Measurements from ENCODE around the gene ZNF560. TPM values are rescaled to one million over a fixed set of nuclear protein-coding genes. Genes with fewer than 3 reads are reported as not detected.

The ZNF560 gene
- total RNA-seq, 5 donors from 2014 or later (not counting 1 experiment from before 2014, with no cell fraction given) = not detected

DNA sequence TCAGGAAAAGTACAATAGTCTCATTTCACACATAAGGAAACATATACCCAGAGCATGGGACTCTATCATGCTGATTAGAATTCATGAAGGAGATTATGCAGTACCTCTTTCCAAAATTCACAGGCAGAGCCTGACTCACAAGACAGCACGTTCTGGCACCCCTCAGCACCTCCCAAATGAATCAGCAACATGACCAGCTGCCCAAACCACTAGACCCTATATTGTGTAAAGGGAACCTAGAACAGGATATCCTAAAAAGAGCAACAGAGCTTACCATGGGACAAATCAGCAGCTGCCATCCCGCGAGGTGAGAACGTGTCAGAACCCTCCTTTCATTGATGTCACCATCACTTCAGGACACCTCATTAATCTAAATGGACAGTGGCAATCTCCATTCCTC is 37.5 kb upstream of the ZNF560 start:
- peak overlapping the region in 1 of 3 donors; percentile 23 for H3K4me3 Mint-ChIP-seq

DNA sequence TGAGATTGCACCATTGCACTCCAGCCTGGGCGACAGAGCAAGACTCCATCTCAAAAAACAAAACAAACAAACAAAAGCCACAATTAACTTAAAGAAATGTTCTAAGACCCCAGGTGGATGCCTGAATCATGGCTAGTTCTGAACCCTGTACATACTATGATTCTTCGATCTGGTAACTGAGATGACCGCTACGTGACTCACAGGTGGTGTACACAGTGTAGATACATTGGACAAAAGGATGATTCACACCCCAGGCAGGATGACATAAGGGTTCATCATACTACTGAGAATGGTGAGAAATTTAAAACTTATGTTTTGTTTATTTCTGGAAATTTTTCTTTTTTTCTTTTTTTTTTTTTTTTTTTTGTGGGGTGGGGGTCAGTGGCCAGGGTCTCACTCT is 33.5 kb upstream of the ZNF560 start:
- Mint-ChIP-seq H3K9me3 (peaks cover 18 to 49% (median 46%) of the 10 kb centered on the region in 3 donors), H3K4me3 (no peak overlapping the region), H3K36me3 (peaks cover 90% of the 10 kb centered on the region), H3K27me3 (no peaks in the 10 kb centered on the region), H3K4me1 (peaks cover 7 to 9% (median 8%) of the 10 kb centered on the region in 3 donors), H3K27ac (no peak overlapping the region)
- no peak for DNase-seq
- Histone ChIP-seq H3K27me3 (replicated peaks in 1 of 2; ENCODE audit: control insufficient read depth in 2 of 2, extremely low read depth in 1 of 2, insufficient read depth in 2 of 2, low read length in 1 of 2) (no peaks in the 10 kb centered on the region), H3K4me1 (ENCODE audit: control insufficient read depth in 1 of 2, extremely low read depth in 1 of 2, insufficient read depth in 2 of 2, low read length in 2 of 2) (peaks cover 0 to 5% of the 10 kb centered on the region in 2 experiments), H3K36me3 (ENCODE audit: control insufficient read depth in 2 of 2, extremely low read depth in 1 of 2, insufficient read depth in 1 of 2, low read length in 1 of 2) (peaks cover 22 to 79% of the 10 kb centered on the region in 2 donors), H3K9me3 (peaks cover 27% of the 10 kb centered on the region), H3K27ac (ENCODE audit: low read length) (no peak overlapping the region), H3K4me3 (ENCODE audit: control insufficient read depth in 1 of 2, extremely low read depth in 1 of 2, low read length in 1 of 2) (peak overlapping the region in 1 of 2 donors; percentile 5)
- no peak for ATAC-seq (replicated peaks in 1 of 4)
- ChIA-PET CTCF (no interaction called here), POLR2A (no interaction called here)
- 100% methylated on average over 1 of the region's 4 CpGs for WGBS (ENCODE audit: insufficient coverage)

More for the DNA sequence above, 37.5 kb upstream of the ZNF560 start:
- ChIA-PET CTCF (interaction anchor here in 1 of 2 donors (0.5 kb wide), 1 partner anchor 116 kb away, joined by 3 read pairs; no protein-coding TSS in a partner anchor), POLR2A (no interaction called here)
- Mint-ChIP-seq H3K27ac (no peak overlapping the region), H3K36me3 (peaks cover 67% of the 10 kb centered on the region), H3K9me3 (peaks cover 30 to 39% (median 37%) of the 10 kb centered on the region in 3 donors), H3K4me1 (peaks cover 31 to 37% (median 31%) of the 10 kb centered on the region in 3 donors), H3K27me3 (no peaks in the 10 kb centered on the region)
- H3K9me3 ChIP-seq = no peaks in the 10 kb centered on the region
- H3K4me1 ChIP-seq (ENCODE audit: control insufficient read depth in 1 of 2, extremely low read depth in 1 of 2, insufficient read depth in 2 of 2, low read length in 2 of 2) = peaks cover 5 to 21% of the 10 kb centered on the region in 2 experiments
- ATAC-seq (replicated peaks in 1 of 4) (no peak), DNase-seq (no peak)
- peaks cover 18 to 50% of the 10 kb centered on the region in 2 donors for H3K36me3 ChIP-seq (ENCODE audit: control insufficient read depth in 2 of 2, extremely low read depth in 1 of 2, insufficient read depth in 1 of 2, low read length in 1 of 2)
- no peak overlapping the region for H3K4me3 ChIP-seq (ENCODE audit: control insufficient read depth in 1 of 2, extremely low read depth in 1 of 2, low read length in 1 of 2)
- no peak overlapping the region for H3K27ac ChIP-seq (ENCODE audit: low read length)
- WGBS (ENCODE audit: insufficient coverage) = 67% methylated on average over 1 of the region's 4 CpGs
- H3K27me3 ChIP-seq (replicated peaks in 1 of 2; ENCODE audit: control insufficient read depth in 2 of 2, extremely low read depth in 1 of 2, insufficient read depth in 2 of 2, low read length in 1 of 2) = no peaks in the 10 kb centered on the region

DNA sequence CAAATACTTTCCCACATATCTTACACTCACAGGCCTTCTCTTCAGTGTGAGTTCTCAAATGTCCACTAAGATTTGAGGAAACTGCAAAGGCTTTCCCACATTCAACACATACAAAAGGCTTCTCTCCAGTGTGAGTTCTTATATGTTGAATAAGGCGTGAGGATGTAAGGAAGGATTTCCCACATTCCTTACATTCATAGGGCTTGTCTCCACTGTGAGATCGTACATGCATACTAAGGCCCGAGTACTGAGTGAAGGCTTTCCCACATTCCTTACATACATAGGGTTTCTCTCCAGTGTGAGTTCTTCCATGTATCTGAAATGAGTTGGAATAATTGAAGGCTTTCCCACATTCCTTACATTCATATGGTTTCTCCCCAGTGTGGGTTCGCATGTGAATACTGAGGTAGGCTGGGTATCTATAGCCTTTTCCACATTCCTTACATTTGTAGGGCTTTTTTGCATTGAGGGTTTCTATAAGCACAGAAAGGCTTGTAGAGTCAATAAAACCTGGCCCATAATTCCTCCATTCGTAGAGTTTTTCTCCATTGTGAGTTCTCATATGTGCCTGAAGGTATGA is 30.4 kb upstream of the ZNF560 start:
- ChIA-PET CTCF (no interaction called here), POLR2A (no interaction called here)
- Mint-ChIP-seq H3K4me3 (no peak overlapping the region), H3K9me3 (peaks cover 25 to 60% (median 57%) of the 10 kb centered on the region in 3 donors), H3K36me3 (peaks cover 82% of the 10 kb centered on the region), H3K4me1 (no peaks in the 10 kb centered on the region), H3K27ac (no peak overlapping the region), H3K27me3 (no peaks in the 10 kb centered on the region)
- no peaks in the 10 kb centered on the region for H3K27me3 ChIP-seq (replicated peaks in 1 of 2; ENCODE audit: control insufficient read depth in 2 of 2, extremely low read depth in 1 of 2, insufficient read depth in 2 of 2, low read length in 1 of 2)
- no peaks in the 10 kb centered on the region for H3K4me1 ChIP-seq (ENCODE audit: control insufficient read depth in 1 of 2, extremely low read depth in 1 of 2, insufficient read depth in 2 of 2, low read length in 2 of 2)
- H3K27ac ChIP-seq (ENCODE audit: low read length) = no peak overlapping the region
- peak in 1 of 35 experiments; percentile 3 for DNase-seq
- peaks cover 28% of the 10 kb centered on the region for H3K9me3 ChIP-seq
- no peak overlapping the region for H3K4me3 ChIP-seq (ENCODE audit: control insufficient read depth in 1 of 2, extremely low read depth in 1 of 2, low read length in 1 of 2)
- H3K36me3 ChIP-seq (ENCODE audit: control insufficient read depth in 2 of 2, extremely low read depth in 1 of 2, insufficient read depth in 1 of 2, low read length in 1 of 2) = peaks cover 12 to 57% of the 10 kb centered on the region in 2 donors
- ATAC-seq (replicated peaks in 1 of 4) = no peak
- no CpG with 5 or more reads among the region's 5 CpGs for WGBS (ENCODE audit: insufficient coverage)

DNA sequence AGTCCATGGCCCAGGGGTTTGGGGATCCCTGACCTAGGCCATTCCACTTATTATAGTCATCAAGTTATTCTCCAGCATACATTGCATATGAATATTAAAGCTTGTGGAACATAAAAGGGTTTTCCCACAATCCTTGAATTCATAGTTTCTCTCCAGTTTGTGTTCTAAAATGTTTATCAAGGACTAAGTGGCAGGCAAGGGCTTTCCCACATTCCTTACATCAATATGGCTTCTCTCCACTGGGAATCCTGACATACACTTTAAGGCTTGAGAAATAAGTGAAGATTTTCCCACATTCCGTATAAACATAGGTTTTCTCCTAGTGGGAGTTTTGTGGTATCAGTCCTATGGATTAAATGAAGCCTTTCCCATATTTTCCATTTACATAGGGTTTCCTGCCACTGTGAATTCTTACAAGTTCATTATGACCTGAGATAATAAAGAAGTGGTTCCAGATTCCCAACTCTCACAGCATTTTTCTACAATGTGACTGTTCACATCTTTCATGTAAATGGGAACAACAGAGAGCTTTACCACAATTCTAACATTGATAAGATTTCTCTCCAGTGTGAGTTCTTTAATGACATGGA is 25.6 kb upstream of the ZNF560 start:
- Mint-ChIP-seq H3K4me3 (no peak overlapping the region), H3K4me1 (no peaks in the 10 kb centered on the region), H3K27me3 (no peaks in the 10 kb centered on the region), H3K27ac (no peak overlapping the region), H3K36me3 (peaks cover 55% of the 10 kb centered on the region), H3K9me3 (peaks cover 16 to 59% (median 47%) of the 10 kb centered on the region in 3 donors)
- peaks cover 21% of the 10 kb centered on the region for H3K9me3 ChIP-seq
- H3K4me1 ChIP-seq (ENCODE audit: control insufficient read depth in 1 of 2, extremely low read depth in 1 of 2, insufficient read depth in 2 of 2, low read length in 2 of 2) = no peaks in the 10 kb centered on the region
- peaks cover 0 to 3% of the 10 kb centered on the region in 2 experiments for H3K27me3 ChIP-seq (replicated peaks in 1 of 2; ENCODE audit: control insufficient read depth in 2 of 2, extremely low read depth in 1 of 2, insufficient read depth in 2 of 2, low read length in 1 of 2)
- no CpG with 5 or more reads among the region's 1 CpG for WGBS (ENCODE audit: insufficient coverage)
- no peak overlapping the region for H3K4me3 ChIP-seq (ENCODE audit: control insufficient read depth in 1 of 2, extremely low read depth in 1 of 2, low read length in 1 of 2)
- DNase-seq = no peak
- H3K36me3 ChIP-seq (ENCODE audit: control insufficient read depth in 2 of 2, extremely low read depth in 1 of 2, insufficient read depth in 1 of 2, low read length in 1 of 2) = peaks cover 5 to 10% of the 10 kb centered on the region in 2 donors
- POLR2A ChIA-PET = no interaction called here
- no peak for ATAC-seq (replicated peaks in 1 of 4)
- no peak overlapping the region for H3K27ac ChIP-seq (ENCODE audit: low read length)
- CTCF ChIA-PET = interaction anchor here in 1 of 2 donors (0.5 kb wide), 1 partner anchor 819 kb away, joined by 3 read pairs; no protein-coding TSS in a partner anchor

DNA sequence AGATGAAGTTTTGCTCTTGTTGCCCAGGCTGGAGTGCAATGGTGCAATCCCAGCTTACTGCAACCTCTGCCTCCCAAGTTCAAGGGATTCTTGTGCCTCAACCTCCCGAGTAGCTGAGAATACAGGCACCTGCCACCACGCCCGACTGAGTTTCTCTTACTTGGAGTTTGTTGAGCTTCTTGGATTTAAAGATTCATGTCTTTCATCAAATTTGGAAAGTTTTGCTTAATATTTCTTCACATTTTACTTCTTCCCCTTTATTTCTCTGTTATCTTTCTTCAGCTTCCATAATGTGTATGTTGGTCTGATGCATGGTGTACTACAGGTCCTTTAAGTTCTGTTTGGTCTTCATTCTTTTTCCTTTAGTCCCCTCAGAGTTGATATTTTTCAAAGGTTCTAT is 8.9 kb upstream of the ZNF560 start:
- no CpG with 5 or more reads among the region's 3 CpGs for WGBS (ENCODE audit: insufficient coverage)
- Mint-ChIP-seq H3K27ac (no peak overlapping the region), H3K4me1 (no peaks in the 10 kb centered on the region), H3K36me3 (peaks cover 15% of the 10 kb centered on the region), H3K27me3 (peaks cover 0 to 2% of the 10 kb centered on the region in 2 donors), H3K4me3 (no peak overlapping the region), H3K9me3 (peaks cover 23 to 66% (median 55%) of the 10 kb centered on the region in 3 donors)
- Histone ChIP-seq H3K27ac (ENCODE audit: low read length) (no peak overlapping the region), H3K9me3 (peaks cover 6% of the 10 kb centered on the region), H3K36me3 (ENCODE audit: control insufficient read depth in 2 of 2, extremely low read depth in 1 of 2, insufficient read depth in 1 of 2, low read length in 1 of 2) (no peaks in the 10 kb centered on the region), H3K27me3 (replicated peaks in 1 of 2; ENCODE audit: control insufficient read depth in 2 of 2, extremely low read depth in 1 of 2, insufficient read depth in 2 of 2, low read length in 1 of 2) (no peaks in the 10 kb centered on the region), H3K4me3 (ENCODE audit: control insufficient read depth in 1 of 2, extremely low read depth in 1 of 2, low read length in 1 of 2) (no peak overlapping the region), H3K4me1 (ENCODE audit: control insufficient read depth in 1 of 2, extremely low read depth in 1 of 2, insufficient read depth in 2 of 2, low read length in 2 of 2) (no peaks in the 10 kb centered on the region)
- no peak for DNase-seq
- ChIA-PET POLR2A (interaction anchor here in 1 of 2 donors (0.6 kb wide), 1 partner anchor 133 kb away, joined by 4 read pairs; no protein-coding TSS in a partner anchor), CTCF (no interaction called here)
- ATAC-seq (replicated peaks in 1 of 4) = no peak

DNA sequence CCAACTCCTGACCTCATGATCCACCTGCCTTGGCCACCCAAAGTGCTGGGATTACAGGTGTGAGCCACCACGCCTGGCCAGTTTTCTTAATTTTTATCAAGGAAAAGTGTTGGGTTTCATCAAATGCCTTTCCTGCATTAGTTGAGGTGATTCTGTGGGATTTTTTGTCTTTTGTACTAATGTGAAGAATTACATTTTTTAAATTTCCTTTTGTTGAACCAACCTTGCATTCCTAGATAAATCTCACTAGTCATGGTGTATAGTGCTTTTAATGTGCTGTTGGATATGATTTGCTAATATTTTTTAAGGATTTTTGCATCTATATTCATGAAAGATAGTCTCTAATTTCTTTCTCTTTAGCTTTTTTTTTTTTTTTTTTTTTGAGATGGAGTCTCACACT is 2.4 kb upstream of the ZNF560 start:
- Mint-ChIP-seq H3K4me1 (peaks cover 0 to 6% (median 6%) of the 10 kb centered on the region in 3 donors), H3K36me3 (peaks cover 3% of the 10 kb centered on the region), H3K4me3 (no peak overlapping the region), H3K9me3 (peaks cover 16 to 45% (median 21%) of the 10 kb centered on the region in 3 donors), H3K27ac (no peak overlapping the region), H3K27me3 (peaks cover 0 to 2% of the 10 kb centered on the region in 2 donors)
- Histone ChIP-seq H3K27me3 (replicated peaks in 1 of 2; ENCODE audit: control insufficient read depth in 2 of 2, extremely low read depth in 1 of 2, insufficient read depth in 2 of 2, low read length in 1 of 2) (peaks cover 0 to 12% of the 10 kb centered on the region in 2 experiments), H3K36me3 (ENCODE audit: control insufficient read depth in 2 of 2, extremely low read depth in 1 of 2, insufficient read depth in 1 of 2, low read length in 1 of 2) (no peaks in the 10 kb centered on the region), H3K9me3 (peaks cover 2% of the 10 kb centered on the region), H3K27ac (ENCODE audit: low read length) (no peak overlapping the region), H3K4me3 (ENCODE audit: control insufficient read depth in 1 of 2, extremely low read depth in 1 of 2, low read length in 1 of 2) (no peak overlapping the region), H3K4me1 (ENCODE audit: control insufficient read depth in 1 of 2, extremely low read depth in 1 of 2, insufficient read depth in 2 of 2, low read length in 2 of 2) (peaks cover 0 to 8% of the 10 kb centered on the region in 2 experiments)
- ATAC-seq (replicated peaks in 1 of 4) = no peak
- ChIA-PET CTCF (no interaction called here), POLR2A (no interaction called here)
- no CpG with 5 or more reads among the region's 1 CpG for WGBS (ENCODE audit: insufficient coverage)
- DNase-seq = no peak

All from T-cell (primary cell).